Hair follicular keratinocyte (primary cell): ENCODE measurements around the gene ALG3. TPM values are rescaled to one million over a fixed set of nuclear protein-coding genes. Genes with fewer than 3 reads are reported as not detected.

ENCODE experiments used
- total RNA-seq: library from RNA; depleted of rRNA; stranded (reverse); fragments of >200 nt; gene quantifications from 2 replicates; pipeline ENCODE4 v1.2.3, GENCODE V29; 2015

The ALG3 gene
- total RNA-seq: 78.9 and 108 TPM in 2 replicates

GRCh38 chr3:184248454-184249411, at the start of gene ALG3:
Gene ALG3 (minus strand): TSS chr3:184248962. CDS start chr3:184248940, 22 bp downstream.

GRCh38 chr3:184275961-184276910, 27.5 kb upstream of the ALG3 start, which contains the start of gene ECE2:
Gene ECE2 (plus strand): TSS chr3:184276022. CDS start chr3:184276154, 132 bp downstream.

GRCh38 chr3:184261270-184261853, 12.6 kb upstream of the ALG3 start, which contains the start of gene CAMK2N2:
Gene CAMK2N2 (minus strand): TSS chr3:184261553. CDS start chr3:184261285, 268 bp downstream.

GRCh38 chr3:184249412-184250166, 827 bp upstream of the ALG3 start, which contains the start of gene EEF1AKMT4:
Gene EEF1AKMT4 (plus strand): TSS chr3:184249672. CDS start chr3:184249695, 23 bp downstream.

GRCh38 chr3:184229394-184230080, 19.2 kb downstream of the ALG3 start, which contains the start of gene VWA5B2:
Gene VWA5B2 (plus strand): TSS chr3:184229585. CDS start chr3:184230529, 944 bp downstream.

Other genes starting within 250 kb of the ALG3 start
- 7.3 and 7.5 TPM in 2 replicates for gene ABCC5, start 231.1 kb downstream of the ALG3 start, total RNA-seq
- gene HTR3D, start 217.2 kb downstream of the ALG3 start, total RNA-seq: not detected in 2 replicates
- gene HTR3C, start 195.9 kb downstream of the ALG3 start, total RNA-seq: not detected in 2 replicates
- not detected in 2 replicates for gene HTR3E, start 151.9 kb downstream of the ALG3 start, total RNA-seq
- 26.1 and 38.0 TPM in 2 replicates for gene EIF2B5, start 113.6 kb downstream of the ALG3 start, total RNA-seq
- gene DVL3, start 93.6 kb downstream of the ALG3 start, total RNA-seq: 24.0 and 24.9 TPM in 2 replicates
- 241 and 285 TPM in 2 replicates for gene AP2M1, start 74.1 kb downstream of the ALG3 start, total RNA-seq
- 29.8 and 41.6 TPM in 2 replicates for gene ABCF3, start 62.8 kb downstream of the ALG3 start, total RNA-seq
- gene VWA5B2, start 19.4 kb downstream of the ALG3 start, total RNA-seq: not detected in 2 replicates
- gene EEF1AKMT4, start 710 bp upstream of the ALG3 start, total RNA-seq: 12.5 and 18.3 TPM in 2 replicates
- gene CAMK2N2, start 12.6 kb upstream of the ALG3 start, total RNA-seq: 1.2 and 1.4 TPM in 2 replicates
- gene ECE2, start 27.1 kb upstream of the ALG3 start, total RNA-seq: not detected in 2 replicates
- 672 and 923 TPM in 2 replicates for gene PSMD2, start 50.3 kb upstream of the ALG3 start, total RNA-seq
- gene EIF4G1, start 65.6 kb upstream of the ALG3 start, total RNA-seq: 319 and 487 TPM in 2 replicates
- 23.0 and 30.1 TPM in 2 replicates for gene FAM131A, start 88.6 kb upstream of the ALG3 start, total RNA-seq
- 3.1 and 3.6 TPM in 2 replicates for gene CLCN2, start 112.6 kb upstream of the ALG3 start, total RNA-seq
- gene POLR2H, start 112.7 kb upstream of the ALG3 start, total RNA-seq: 83.7 and 161 TPM in 2 replicates
- gene THPO, start 129.2 kb upstream of the ALG3 start, total RNA-seq: not detected in 2 replicates
- gene CHRD, start 131.1 kb upstream of the ALG3 start, total RNA-seq: not detected in 2 replicates